WTC11 (cell line): ENCODE data around the gene KCTD11. TPM values are rescaled to one million over a fixed set of nuclear protein-coding genes. Genes with fewer than 3 reads are reported as not detected.

Source experiments
- ATAC-seq: fragments of 200-7000 bp; cut with Tn5 transposase; 2 replicates; pipeline ENCODE4 v1.10.0; 2021; ENCODE audit warnings: mild to moderate bottlenecking, moderate library complexity
- CTCF ChIA-PET: fragments of 300-600 bp; sonication (Branson Sonifier 250); formaldehyde crosslinking; loops from one replicate; lab custom pipeline; 2021; ENCODE audit warnings: antibody characterized with exemption; lab: Charles Lee
- POLR2A ChIA-PET: fragments of 350-600 bp; sonication (Branson Sonifier 250); formaldehyde crosslinking; loops from one replicate; lab custom pipeline; 2021; ENCODE audit warnings: antibody characterized with exemption; lab: Charles Lee
- DNase-seq: peaks from one replicate; pipeline ENCODE4 v3.0.0; 2021; ENCODE audit warnings: low spot score
- H3K27ac Mint-ChIP-seq: 2 replicates; pipeline ENCODE4 v1.8.0; 2021; ENCODE audit warnings: mixed read lengths
- H3K27me3 Mint-ChIP-seq: 2 replicates; pipeline ENCODE4 v1.8.0; 2021; ENCODE audit warnings: low read depth, mild to moderate bottlenecking, moderate library complexity, mixed read lengths
- H3K36me3 Mint-ChIP-seq: 2 replicates; pipeline ENCODE4 v1.8.0; 2021; ENCODE audit warnings: mixed read lengths
- H3K4me1 Mint-ChIP-seq: 2 replicates; pipeline ENCODE4 v1.8.0; 2022; ENCODE audit warnings: mixed read lengths
- H3K4me3 Mint-ChIP-seq: 2 replicates; pipeline ENCODE4 v1.8.0; 2021; ENCODE audit warnings: mild to moderate bottlenecking, moderate library complexity, mixed read lengths
- H3K9me3 Mint-ChIP-seq: 2 replicates; pipeline ENCODE4 v1.8.0; 2021; ENCODE audit warnings: mixed read lengths
- ARID4B ChIP-seq: sonication (generic); formaldehyde crosslinking; IDR thresholded peaks from 2 replicates; pipeline ENCODE4 v1.8.0; 2023; ENCODE audit warnings: missing genetic modification reagents, mild to moderate bottlenecking, borderline replicate concordance
- CREM ChIP-seq: sonication (generic); formaldehyde crosslinking; IDR thresholded peaks from 2 replicates; pipeline ENCODE4 v1.8.1; 2022; ENCODE audit warnings: mild to moderate bottlenecking, missing genetic modification reagents, moderate library complexity
- ESRRA ChIP-seq: sonication (generic); formaldehyde crosslinking; IDR thresholded peaks from 2 replicates; pipeline ENCODE4 v1.8.1; 2022; ENCODE audit warnings: mild to moderate bottlenecking, missing genetic modification reagents, borderline replicate concordance
- HMGXB4 ChIP-seq: sonication (generic); formaldehyde crosslinking; IDR thresholded peaks from 2 replicates; pipeline ENCODE4 v1.8.1; 2023; ENCODE audit warnings: mild to moderate bottlenecking, moderate library complexity, missing genetic modification reagents
- NFATC4 ChIP-seq: fragments of 250-450 bp; sonication (Bioruptor Pico); IDR thresholded peaks from 2 replicates; pipeline ENCODE4 v1.9.0; 2021; ENCODE audit warnings: mild to moderate bottlenecking
- PRDM15 ChIP-seq: sonication (generic); formaldehyde crosslinking; IDR thresholded peaks from 2 replicates; pipeline ENCODE4 v1.8.0; 2022; ENCODE audit warnings: missing genetic modification reagents
- TEAD1 ChIP-seq: sonication (generic); formaldehyde crosslinking; IDR thresholded peaks from 2 replicates; pipeline ENCODE4 v1.8.0; 2022; ENCODE audit warnings: mild to moderate bottlenecking, missing genetic modification reagents
- USF2 ChIP-seq: sonication (generic); formaldehyde crosslinking; IDR thresholded peaks from 2 replicates; pipeline ENCODE4 v1.8.1; 2023; ENCODE audit warnings: mild to moderate bottlenecking, missing genetic modification reagents, moderate library complexity
- total RNA-seq: library from RNA; stranded (reverse); gene quantifications from 3 replicates; pipeline ENCODE4 v1.2.3, GENCODE V29; 2021
- TF ChIP-seq, protein P1 (sequence below): fragments of 250-450 bp; sonication (Bioruptor Pico); conservative IDR thresholded peaks from 2 replicates; pipeline ENCODE4 v1.9.0; 2021; ENCODE audit warnings: mild to moderate bottlenecking

Gene KCTD11
- total RNA-seq, 1 experiment from 2014 or later = 8.1 TPM

DNA sequence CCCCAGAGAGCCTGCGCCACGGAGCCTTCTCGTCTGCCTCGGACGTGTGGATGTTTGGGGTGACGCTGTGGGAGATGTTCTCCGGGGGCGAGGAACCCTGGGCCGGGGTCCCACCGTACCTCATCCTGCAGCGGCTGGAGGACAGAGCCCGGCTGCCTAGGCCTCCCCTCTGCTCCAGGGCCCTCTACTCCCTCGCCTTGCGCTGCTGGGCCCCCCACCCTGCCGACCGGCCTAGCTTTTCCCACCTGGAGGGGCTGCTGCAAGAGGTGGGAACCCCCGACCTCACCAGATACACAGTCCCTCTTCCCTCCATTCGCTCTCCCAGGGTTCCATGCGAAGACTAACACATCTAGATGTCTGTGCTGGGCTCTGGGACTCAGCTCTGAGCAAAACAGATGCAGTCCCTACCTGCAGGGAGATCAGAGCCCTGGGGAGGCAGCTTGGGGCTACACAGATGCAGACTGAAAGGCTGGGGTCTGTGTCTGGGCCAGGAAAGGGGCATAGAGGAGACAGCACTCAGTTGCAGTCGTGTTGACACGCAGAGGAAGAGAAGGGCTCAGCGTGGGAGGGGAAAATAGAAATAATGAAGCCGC, 32.6 kb downstream of the KCTD11 start:
- Mint-ChIP-seq H3K4me1 (peaks cover 26% of the 10 kb centered on the region), H3K27me3 (peaks cover 38% of the 10 kb centered on the region), H3K4me3 (peak overlapping the region; percentile 58), H3K9me3 (peaks cover 1% of the 10 kb centered on the region; the same call in 1 of the 2 replicates), H3K36me3 (peaks cover 7% of the 10 kb centered on the region), H3K27ac (peak overlapping the region; percentile 84; the same call in 1 of the 2 replicates)
- CTCF ChIA-PET = interaction anchor here (1.0 to 2.4 kb wide), 8 partner anchors 9 to 176 kb away, joined by 3 to 10 read pairs (median 4); partner anchors contain the start of genes ACAP1, PLSCR3, TMEM102 and TMEM256
- no peak for ATAC-seq
- TF ChIP-seq CREM (CRISPR knock-in tag) = 0 out of 2 replicates have a peak, but pooled peaks have one; percentile 3
- TF ChIP-seq USF2 (CRISPR knock-in tag) = peak; percentile 2; the same call in 1 of the 2 replicates
- TF ChIP-seq HMGXB4 (CRISPR knock-in tag) = no peak
- no peak for TF ChIP-seq NFATC4 (CRISPR knock-in tag)
- no peak for DNase-seq
- POLR2A ChIA-PET = interaction anchor here (0.7 to 1.9 kb wide), 3 partner anchors 9 to 19 kb away, joined by 3 to 7 read pairs (median 4); partner anchors contain the start of genes PLSCR3 and TMEM256

DNA sequence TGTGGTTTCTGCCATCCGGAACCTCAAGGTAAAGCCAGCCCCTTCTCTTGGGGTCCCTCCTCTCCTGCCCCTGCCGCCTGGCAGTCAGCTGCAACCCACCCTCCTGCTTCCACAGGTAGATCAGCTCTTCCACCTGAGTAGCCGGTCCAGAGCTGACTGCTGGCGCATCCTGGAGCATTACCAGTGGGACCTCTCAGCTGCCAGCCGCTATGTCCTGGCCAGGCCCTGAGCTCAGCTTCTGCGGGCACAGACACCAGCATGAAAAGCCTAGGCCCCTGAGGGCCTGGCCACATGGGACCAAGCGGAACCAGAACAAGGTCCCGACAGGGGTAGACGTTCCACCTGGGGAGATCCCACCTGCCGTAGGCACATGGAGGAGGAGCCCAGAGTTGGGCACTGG, 36.9 kb downstream of the KCTD11 start:
- Mint-ChIP-seq H3K9me3 (no peaks in the 10 kb centered on the region), H3K27ac (no peak overlapping the region), H3K4me3 (no peak overlapping the region)
- POLR2A ChIA-PET = no interaction called here
- TF ChIP-seq TEAD1 (CRISPR knock-in tag) (no peak), ESRRA (CRISPR knock-in tag) (no peak), PRDM15 (CRISPR knock-in tag) (no peak), ARID4B (CRISPR knock-in tag) (no peak)
- TF ChIP-seq, protein P1, sequence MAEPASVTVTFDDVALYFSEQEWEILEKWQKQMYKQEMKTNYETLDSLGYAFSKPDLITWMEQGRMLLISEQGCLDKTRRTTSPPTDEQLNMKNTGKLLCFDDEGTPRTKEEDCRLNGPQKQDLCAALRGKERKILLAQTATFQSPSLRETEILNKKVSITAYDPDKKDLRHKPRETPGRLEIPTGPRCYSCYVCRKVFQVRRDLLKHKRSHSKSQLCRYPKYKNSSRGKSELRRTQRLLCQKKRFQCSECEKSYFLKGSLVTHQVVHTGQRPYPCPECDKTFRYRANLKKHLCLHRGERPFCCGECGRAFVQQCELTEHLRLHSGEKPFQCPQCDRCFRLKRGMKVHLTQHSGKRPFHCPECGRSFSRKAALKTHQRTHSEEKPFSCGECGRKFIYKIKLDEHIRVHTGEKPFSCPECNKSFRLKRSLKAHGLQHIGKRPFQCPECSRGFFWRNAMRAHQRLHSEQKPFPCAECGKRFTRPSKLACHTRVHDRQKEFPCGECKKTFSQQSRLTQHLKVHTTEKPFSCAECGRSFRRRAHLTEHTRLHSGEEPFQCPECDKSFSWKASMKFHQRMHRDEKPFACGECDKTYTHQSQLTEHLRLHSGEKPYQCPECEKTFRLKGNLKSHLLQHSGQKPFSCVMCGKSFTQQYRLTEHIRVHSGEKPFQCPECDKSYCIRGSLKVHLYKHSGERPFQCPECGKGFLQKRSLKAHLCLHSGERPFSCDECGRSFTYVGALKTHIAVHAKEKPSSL (CRISPR knock-in tag) = no peak
- TF ChIP-seq, all 79 proteins: peak for 0
- ATAC-seq (no peak), DNase-seq (no peak)
- Mint-ChIP-seq H3K27me3 (no peaks in the 10 kb centered on the region), H3K4me1 (peaks cover 10% of the 10 kb centered on the region), H3K36me3 (peaks cover 20% of the 10 kb centered on the region)
- CTCF ChIA-PET = no interaction called here
